ENCODE results near the gene ABHD2.
"Not testable (repeated sequence)": the region's sequence is repeated elsewhere in the genome, so short reads cannot be mapped to it uniquely, and the experiment has no call there.

The ABHD2 gene

DNA sequence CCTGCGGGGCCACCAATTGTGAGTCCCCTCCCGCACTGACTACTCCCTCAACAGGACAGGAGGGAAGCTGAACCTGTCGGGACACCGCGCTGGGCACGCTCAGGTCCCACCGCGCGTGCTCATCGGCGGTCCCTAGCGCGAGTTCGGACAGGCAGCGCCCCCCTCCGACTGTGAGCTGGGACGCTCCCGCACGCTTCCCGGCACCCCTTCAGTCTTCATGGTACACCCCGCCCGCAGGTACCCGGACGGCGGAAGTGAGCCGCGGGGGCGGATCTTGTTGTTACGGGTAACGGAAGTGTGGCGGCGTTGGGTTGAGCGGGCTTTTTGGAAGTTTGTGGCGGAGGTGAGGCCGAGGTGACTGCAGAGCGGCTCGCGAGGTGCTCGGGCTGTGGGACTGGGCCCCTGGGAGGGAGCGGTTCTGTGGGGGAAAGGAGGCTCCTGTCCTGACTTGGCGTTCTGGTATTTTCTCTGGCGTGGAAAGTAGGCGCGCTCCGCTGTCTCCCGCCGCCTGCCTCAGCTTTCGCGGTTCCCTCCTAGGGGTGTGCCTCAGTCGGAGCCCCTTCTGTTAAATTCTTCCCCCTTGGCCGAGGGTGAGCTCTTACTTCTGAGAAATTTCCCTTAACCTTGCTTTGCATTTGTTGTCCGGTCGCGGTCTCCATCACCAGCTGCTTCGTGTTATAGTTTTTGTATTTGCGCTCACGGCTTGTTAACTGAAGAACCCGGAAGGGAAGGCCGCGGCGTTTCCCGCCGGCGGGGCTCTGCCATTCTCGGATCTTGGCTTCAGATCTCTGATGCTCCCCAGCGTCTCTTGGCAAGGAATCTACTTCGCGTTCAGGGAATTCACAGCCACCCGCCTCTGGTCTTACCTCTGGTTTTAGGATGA, 155.7 kb downstream of the ABHD2 start, which contains the start of gene FANCI:
FANCI (plus strand) TSS at position 289 of the 883 bp plus-strand sequence. CDS start 3,669 bp downstream, outside the sequence.
- TF ChIP-seq, protein P1, sequence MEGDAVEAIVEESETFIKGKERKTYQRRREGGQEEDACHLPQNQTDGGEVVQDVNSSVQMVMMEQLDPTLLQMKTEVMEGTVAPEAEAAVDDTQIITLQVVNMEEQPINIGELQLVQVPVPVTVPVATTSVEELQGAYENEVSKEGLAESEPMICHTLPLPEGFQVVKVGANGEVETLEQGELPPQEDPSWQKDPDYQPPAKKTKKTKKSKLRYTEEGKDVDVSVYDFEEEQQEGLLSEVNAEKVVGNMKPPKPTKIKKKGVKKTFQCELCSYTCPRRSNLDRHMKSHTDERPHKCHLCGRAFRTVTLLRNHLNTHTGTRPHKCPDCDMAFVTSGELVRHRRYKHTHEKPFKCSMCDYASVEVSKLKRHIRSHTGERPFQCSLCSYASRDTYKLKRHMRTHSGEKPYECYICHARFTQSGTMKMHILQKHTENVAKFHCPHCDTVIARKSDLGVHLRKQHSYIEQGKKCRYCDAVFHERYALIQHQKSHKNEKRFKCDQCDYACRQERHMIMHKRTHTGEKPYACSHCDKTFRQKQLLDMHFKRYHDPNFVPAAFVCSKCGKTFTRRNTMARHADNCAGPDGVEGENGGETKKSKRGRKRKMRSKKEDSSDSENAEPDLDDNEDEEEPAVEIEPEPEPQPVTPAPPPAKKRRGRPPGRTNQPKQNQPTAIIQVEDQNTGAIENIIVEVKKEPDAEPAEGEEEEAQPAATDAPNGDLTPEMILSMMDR (IDR thresholded peaks at IDR 0.05): peak; percentile 44
- peak within 1 kb of the TSS in 1 of 2 donors; percentile 62 for H3K27ac ChIP-seq
- DNase-seq (ENCODE audit: low spot score): peak; percentile 93

GRCh38 chr15:89244574-89244903, 156.3 kb downstream of the ABHD2 start:
- Histone ChIP-seq H3K4me3 (peak overlapping the region; percentile 74), H3K27ac (no peak overlapping the region)
- TF ChIP-seq, protein P1 (IDR thresholded peaks at IDR 0.05): no peak
- DNase-seq (ENCODE audit: low spot score): no peak

More for the DNA sequence above, 155.7 kb downstream of the ABHD2 start, which contains the start of gene FANCI:
- H3K4me3 ChIP-seq: peak within 1 kb of the TSS; percentile 74

GRCh38 chr15:89247446-89247845, 159.2 kb downstream of the ABHD2 start:
- Histone ChIP-seq H3K4me3 (no peak overlapping the region), H3K27ac (no peak overlapping the region)
- TF ChIP-seq, protein P1 (IDR thresholded peaks at IDR 0.05): no peak
- no peak for DNase-seq (ENCODE audit: low spot score)

- H3K27ac ChIP-seq: no peak overlapping the region
- TF ChIP-seq, protein P1 (IDR thresholded peaks at IDR 0.05): no peak
- no peak for DNase-seq (ENCODE audit: low spot score)
- no peak overlapping the region for H3K4me3 ChIP-seq
Measured at GRCh38 chr15:89248584-89248983, 160.3 kb downstream of the ABHD2 start.

DNA sequence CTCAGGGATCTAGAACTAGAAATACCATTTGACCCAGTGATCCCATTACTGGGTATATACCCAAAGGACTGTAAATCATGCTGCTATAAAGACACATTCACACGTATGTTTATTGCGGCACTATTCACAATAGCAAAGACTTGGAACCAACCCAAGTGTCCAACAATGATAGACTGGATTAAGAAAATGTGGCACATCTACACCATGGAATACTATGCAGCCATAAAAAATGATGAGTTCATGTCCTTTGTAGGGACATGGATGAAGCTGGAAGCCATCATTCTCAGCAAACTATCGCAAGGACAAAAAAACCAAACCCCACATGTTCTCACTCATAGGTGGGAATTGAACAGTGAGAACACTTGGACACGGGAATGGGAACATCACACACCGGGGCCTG, 161.9 kb downstream of the ABHD2 start:
- DNase-seq (ENCODE audit: low spot score); H3K27ac ChIP-seq; H3K4me3 ChIP-seq: not testable (repeated sequence)

All from coronary artery (tissue), 2 donors.